ENCODE results near the gene LYST.

DNA sequence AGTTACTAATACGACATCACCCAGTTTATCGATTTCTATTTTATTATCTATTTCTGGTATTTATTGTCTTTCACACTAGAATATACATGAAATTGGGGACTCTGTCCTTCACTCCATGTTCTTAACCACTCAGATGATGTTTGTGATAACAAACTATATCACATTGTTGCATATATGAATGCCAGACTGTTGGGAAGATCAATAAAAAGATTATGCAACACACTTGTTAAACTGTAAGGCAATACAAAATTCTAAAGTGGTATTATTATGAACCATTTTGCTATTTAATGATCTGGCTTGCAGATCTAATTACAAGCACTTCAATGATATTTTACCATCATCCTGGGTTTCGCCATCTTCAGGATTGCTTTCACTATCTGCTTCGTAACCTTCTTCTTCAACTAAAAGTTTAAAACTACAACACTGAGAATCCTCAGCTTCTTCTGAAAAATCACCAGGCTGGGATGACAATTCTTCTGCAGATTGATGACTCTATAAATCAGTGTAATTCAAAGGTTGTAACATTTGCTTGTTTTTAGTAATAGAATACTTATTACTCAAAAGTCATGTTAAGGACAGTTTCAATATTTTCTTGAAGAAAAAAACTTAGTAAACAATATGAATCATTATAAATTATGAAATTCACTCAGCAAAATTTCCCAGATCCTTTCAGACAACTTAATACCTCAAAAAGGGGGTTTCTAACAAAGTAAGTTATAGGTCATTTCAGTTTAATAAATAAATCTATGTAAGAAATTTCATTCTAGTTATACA is 63.9 kb downstream of the LYST start:
- TF ChIP-seq, protein P1, sequence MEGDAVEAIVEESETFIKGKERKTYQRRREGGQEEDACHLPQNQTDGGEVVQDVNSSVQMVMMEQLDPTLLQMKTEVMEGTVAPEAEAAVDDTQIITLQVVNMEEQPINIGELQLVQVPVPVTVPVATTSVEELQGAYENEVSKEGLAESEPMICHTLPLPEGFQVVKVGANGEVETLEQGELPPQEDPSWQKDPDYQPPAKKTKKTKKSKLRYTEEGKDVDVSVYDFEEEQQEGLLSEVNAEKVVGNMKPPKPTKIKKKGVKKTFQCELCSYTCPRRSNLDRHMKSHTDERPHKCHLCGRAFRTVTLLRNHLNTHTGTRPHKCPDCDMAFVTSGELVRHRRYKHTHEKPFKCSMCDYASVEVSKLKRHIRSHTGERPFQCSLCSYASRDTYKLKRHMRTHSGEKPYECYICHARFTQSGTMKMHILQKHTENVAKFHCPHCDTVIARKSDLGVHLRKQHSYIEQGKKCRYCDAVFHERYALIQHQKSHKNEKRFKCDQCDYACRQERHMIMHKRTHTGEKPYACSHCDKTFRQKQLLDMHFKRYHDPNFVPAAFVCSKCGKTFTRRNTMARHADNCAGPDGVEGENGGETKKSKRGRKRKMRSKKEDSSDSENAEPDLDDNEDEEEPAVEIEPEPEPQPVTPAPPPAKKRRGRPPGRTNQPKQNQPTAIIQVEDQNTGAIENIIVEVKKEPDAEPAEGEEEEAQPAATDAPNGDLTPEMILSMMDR (IDR thresholded peaks at IDR 0.05), result no peak
- TF ChIP-seq POLR2A (IDR thresholded peaks at IDR 0.05), result no peak
